ENCODE data around the gene GPS2.

Gene GPS2

DNA sequence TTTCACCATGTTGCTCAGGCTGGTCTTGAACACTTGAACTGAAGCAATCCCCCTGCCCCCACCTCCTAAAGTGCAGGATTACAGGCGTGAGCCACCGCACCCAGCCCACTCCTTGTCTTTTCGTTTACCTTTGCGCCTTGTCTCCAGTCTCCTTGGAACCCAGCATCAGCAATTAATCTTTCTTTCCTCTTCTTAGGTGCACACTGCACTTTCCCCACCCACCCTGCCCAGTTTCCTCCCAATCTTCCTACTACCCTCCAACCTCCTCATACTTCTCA is 51.4 kb downstream of the GPS2 start:
- H3K4me3 ChIP-seq (ENCODE audit: low read length): no peak overlapping the region
- no peak for DNase-seq (ENCODE audit: low read depth)
- TF ChIP-seq, protein P1, sequence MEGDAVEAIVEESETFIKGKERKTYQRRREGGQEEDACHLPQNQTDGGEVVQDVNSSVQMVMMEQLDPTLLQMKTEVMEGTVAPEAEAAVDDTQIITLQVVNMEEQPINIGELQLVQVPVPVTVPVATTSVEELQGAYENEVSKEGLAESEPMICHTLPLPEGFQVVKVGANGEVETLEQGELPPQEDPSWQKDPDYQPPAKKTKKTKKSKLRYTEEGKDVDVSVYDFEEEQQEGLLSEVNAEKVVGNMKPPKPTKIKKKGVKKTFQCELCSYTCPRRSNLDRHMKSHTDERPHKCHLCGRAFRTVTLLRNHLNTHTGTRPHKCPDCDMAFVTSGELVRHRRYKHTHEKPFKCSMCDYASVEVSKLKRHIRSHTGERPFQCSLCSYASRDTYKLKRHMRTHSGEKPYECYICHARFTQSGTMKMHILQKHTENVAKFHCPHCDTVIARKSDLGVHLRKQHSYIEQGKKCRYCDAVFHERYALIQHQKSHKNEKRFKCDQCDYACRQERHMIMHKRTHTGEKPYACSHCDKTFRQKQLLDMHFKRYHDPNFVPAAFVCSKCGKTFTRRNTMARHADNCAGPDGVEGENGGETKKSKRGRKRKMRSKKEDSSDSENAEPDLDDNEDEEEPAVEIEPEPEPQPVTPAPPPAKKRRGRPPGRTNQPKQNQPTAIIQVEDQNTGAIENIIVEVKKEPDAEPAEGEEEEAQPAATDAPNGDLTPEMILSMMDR (conservative IDR thresholded peaks at IDR 0.05; ENCODE audit: low read depth, low read length): no peak

- DNase-seq (ENCODE audit: low read depth): no peak
- TF ChIP-seq, protein P1 (conservative IDR thresholded peaks at IDR 0.05; ENCODE audit: low read depth, low read length): no peak
- H3K4me3 ChIP-seq (ENCODE audit: low read length): no peak overlapping the region
Observed at GRCh38 chr17:7262935-7263800, 52.0 kb downstream of the GPS2 start.

Measured in retinal pigment epithelial cell (primary cell).